ENCODE results near the gene P2RX2. TPM values are rescaled to one million over a fixed set of nuclear protein-coding genes. Genes with fewer than 3 reads are reported as not detected.

The P2RX2 gene
- total and polyA plus RNA-seq, 4 donors, result not detected

- Histone ChIP-seq H3K9ac (ENCODE audit: low read depth in 1 of 2, low read length in 2 of 2) (no peak overlapping the region), H3K4me3 (ENCODE audit: low read depth in 1 of 3, low read length in 3 of 3) (no peak overlapping the region), H3K36me3 (ENCODE audit: control insufficient read depth in 4 of 4, insufficient read depth in 3 of 4, low read depth in 1 of 4, low read length in 3 of 4) (peaks cover 0 to 36% (median 17%) of the 10 kb centered on the region in 4 donors), H3K27ac (ENCODE audit: low read depth in 1 of 2, low read length in 2 of 2) (no peak overlapping the region), H3K9me3 (ENCODE audit: control insufficient read depth in 4 of 4, low read length in 3 of 4) (no peaks in the 10 kb centered on the region), H3K27me3 (ENCODE audit: control insufficient read depth in 4 of 4, insufficient read depth in 4 of 4, low read length in 3 of 4) (no peaks in the 10 kb centered on the region), H3K4me1 (ENCODE audit: control insufficient read depth in 4 of 4, insufficient read depth in 4 of 4, low read length in 3 of 4) (no peaks in the 10 kb centered on the region)
- TF ChIP-seq, protein P1, sequence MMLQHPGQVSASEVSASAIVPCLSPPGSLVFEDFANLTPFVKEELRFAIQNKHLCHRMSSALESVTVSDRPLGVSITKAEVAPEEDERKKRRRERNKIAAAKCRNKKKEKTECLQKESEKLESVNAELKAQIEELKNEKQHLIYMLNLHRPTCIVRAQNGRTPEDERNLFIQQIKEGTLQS (IDR thresholded peaks at IDR 0.05), result no peak
- TF ChIP-seq RAD21 (IDR thresholded peaks at IDR 0.05) (no peak), SP1 (IDR thresholded peaks at IDR 0.05) (no peak), HNF4G (IDR thresholded peaks at IDR 0.05) (no peak), JUND (IDR thresholded peaks at IDR 0.05) (no peak), TAF1 (conservative IDR thresholded peaks at IDR 0.05) (no peak), FOXA2 (IDR thresholded peaks at IDR 0.05) (no peak), ZBTB33 (IDR thresholded peaks at IDR 0.05) (no peak), NR2F2 (IDR thresholded peaks at IDR 0.05) (no peak), EGR1 (IDR thresholded peaks at IDR 0.05; ENCODE audit: low read depth in 2 of 2) (no peak), CTCF (IDR thresholded peaks at IDR 0.05; ENCODE audit: low read depth, low read length, missing input control) (no peak), YY1 (IDR thresholded peaks at IDR 0.05) (no peak), FOXA1 (IDR thresholded peaks at IDR 0.05) (no peak), RXRA (IDR thresholded peaks at IDR 0.05) (no peak), MAX (IDR thresholded peaks at IDR 0.05) (no peak), GABPA (IDR thresholded peaks at IDR 0.05 in 1 of 2, conservative IDR thresholded peaks at IDR 0.05 in 1 of 2) (no peak), HNF4A (conservative IDR thresholded peaks at IDR 0.05) (no peak)
- TF ChIP-seq, protein P2, sequence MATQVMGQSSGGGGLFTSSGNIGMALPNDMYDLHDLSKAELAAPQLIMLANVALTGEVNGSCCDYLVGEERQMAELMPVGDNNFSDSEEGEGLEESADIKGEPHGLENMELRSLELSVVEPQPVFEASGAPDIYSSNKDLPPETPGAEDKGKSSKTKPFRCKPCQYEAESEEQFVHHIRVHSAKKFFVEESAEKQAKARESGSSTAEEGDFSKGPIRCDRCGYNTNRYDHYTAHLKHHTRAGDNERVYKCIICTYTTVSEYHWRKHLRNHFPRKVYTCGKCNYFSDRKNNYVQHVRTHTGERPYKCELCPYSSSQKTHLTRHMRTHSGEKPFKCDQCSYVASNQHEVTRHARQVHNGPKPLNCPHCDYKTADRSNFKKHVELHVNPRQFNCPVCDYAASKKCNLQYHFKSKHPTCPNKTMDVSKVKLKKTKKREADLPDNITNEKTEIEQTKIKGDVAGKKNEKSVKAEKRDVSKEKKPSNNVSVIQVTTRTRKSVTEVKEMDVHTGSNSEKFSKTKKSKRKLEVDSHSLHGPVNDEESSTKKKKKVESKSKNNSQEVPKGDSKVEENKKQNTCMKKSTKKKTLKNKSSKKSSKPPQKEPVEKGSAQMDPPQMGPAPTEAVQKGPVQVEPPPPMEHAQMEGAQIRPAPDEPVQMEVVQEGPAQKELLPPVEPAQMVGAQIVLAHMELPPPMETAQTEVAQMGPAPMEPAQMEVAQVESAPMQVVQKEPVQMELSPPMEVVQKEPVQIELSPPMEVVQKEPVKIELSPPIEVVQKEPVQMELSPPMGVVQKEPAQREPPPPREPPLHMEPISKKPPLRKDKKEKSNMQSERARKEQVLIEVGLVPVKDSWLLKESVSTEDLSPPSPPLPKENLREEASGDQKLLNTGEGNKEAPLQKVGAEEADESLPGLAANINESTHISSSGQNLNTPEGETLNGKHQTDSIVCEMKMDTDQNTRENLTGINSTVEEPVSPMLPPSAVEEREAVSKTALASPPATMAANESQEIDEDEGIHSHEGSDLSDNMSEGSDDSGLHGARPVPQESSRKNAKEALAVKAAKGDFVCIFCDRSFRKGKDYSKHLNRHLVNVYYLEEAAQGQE (IDR thresholded peaks at IDR 0.05), result no peak
- 96% methylated on average over 32 of the region's 32 CpGs for WGBS
- DNase-seq (ENCODE audit: low spot score), result no peak
Measured at GRCh38 chr12:132624910-132625630, 6.5 kb downstream of the P2RX2 start.

Data from liver (tissue), 9 donors.